Activated CD4-positive, alpha-beta memory T cell treated with anti-CD3 and anti-CD28 coated beads for 36 hours (primary cell): ENCODE results near the gene KCNQ1OT1. TPM values are rescaled to one million over a fixed set of nuclear protein-coding genes. Genes with fewer than 3 reads are reported as not detected.

Experiments
- CTCF ChIA-PET: fragments of 350-600 bp; sonication (Branson Sonifier 250); formaldehyde crosslinking; loops from one replicate; lab custom pipeline; 2021; ENCODE audit warnings: antibody characterized with exemption, inconsistent platforms; lab: Charles Lee
- POLR2A ChIA-PET: fragments of 350-600 bp; sonication (Branson Sonifier 250); formaldehyde crosslinking; loops from one replicate; lab custom pipeline; 2021; ENCODE audit warnings: antibody characterized with exemption; lab: Charles Lee
- DNase-seq: peaks from one replicate; pipeline ENCODE4 v3.0.0-alpha.2; 2020
- H3K27ac Mint-ChIP-seq: one replicate; pipeline ENCODE4 v1.8.0; 2021; ENCODE audit warnings: mixed read lengths
- H3K27me3 Mint-ChIP-seq: one replicate; pipeline ENCODE4 v1.8.0; 2021; ENCODE audit warnings: mixed read lengths
- H3K36me3 Mint-ChIP-seq: one replicate; pipeline ENCODE4 v1.8.0; 2021; ENCODE audit warnings: mixed read lengths
- H3K4me1 Mint-ChIP-seq: one replicate; pipeline ENCODE4 v1.8.0; 2021; ENCODE audit warnings: low read depth, mixed read lengths
- H3K4me3 Mint-ChIP-seq: one replicate; pipeline ENCODE4 v1.8.0; 2021; ENCODE audit warnings: mild to moderate bottlenecking, mixed read lengths
- H3K9me3 Mint-ChIP-seq: one replicate; pipeline ENCODE4 v1.8.0; 2021; ENCODE audit warnings: mixed read lengths
- intact Hi-C: fragments of 100-400 bp; cut with micrococcal nuclease; formaldehyde crosslinking; loops from one replicate; pipeline ENCODE4 v1.15.1; 2023
- total RNA-seq, 2 experiments: library from RNA; stranded (reverse); gene quantifications; one replicate each; pipeline ENCODE4 v1.2.3, GENCODE V29; 2021

The KCNQ1OT1 gene
- total RNA-seq, 2 experiments from 2014 or later: 0.19 TPM

DNA sequence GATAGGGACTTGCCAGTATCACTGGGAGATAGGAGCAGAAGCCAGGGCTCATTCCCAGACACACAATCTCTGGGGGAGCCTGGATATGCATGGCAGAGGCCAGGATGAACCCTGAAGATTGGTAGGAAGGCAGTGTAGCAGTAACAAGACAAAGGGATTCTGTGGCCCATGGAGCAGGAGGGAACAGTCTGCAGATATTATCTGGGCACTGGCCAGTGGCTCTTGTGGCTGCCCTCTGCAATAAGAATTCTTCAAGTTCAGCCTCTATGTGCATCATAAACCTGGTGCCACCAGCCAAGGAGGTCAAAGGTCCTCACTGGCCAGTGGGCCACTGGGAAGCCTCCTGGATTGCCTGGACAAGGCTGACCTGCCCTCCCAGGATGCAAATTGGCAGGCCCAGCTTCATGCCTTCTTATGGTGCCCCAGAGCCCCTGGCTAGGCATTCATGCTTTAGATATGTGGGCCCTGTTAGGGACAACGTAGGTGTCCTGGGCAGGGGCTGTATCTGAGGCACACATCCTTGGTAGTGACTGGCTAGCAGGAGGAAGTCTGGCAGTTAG is 29.2 kb downstream of the KCNQ1OT1 start:
- Mint-ChIP-seq H3K36me3 (no peaks in the 10 kb centered on the region), H3K4me1 (no peaks in the 10 kb centered on the region), H3K27me3 (no peaks in the 10 kb centered on the region), H3K27ac (no peak overlapping the region), H3K4me3 (no peak overlapping the region), H3K9me3 (no peaks in the 10 kb centered on the region)
- ChIA-PET POLR2A (no interaction called here), CTCF (no interaction called here)
- intact Hi-C loops: no loop called here
- peak; percentile 1 for DNase-seq

DNA sequence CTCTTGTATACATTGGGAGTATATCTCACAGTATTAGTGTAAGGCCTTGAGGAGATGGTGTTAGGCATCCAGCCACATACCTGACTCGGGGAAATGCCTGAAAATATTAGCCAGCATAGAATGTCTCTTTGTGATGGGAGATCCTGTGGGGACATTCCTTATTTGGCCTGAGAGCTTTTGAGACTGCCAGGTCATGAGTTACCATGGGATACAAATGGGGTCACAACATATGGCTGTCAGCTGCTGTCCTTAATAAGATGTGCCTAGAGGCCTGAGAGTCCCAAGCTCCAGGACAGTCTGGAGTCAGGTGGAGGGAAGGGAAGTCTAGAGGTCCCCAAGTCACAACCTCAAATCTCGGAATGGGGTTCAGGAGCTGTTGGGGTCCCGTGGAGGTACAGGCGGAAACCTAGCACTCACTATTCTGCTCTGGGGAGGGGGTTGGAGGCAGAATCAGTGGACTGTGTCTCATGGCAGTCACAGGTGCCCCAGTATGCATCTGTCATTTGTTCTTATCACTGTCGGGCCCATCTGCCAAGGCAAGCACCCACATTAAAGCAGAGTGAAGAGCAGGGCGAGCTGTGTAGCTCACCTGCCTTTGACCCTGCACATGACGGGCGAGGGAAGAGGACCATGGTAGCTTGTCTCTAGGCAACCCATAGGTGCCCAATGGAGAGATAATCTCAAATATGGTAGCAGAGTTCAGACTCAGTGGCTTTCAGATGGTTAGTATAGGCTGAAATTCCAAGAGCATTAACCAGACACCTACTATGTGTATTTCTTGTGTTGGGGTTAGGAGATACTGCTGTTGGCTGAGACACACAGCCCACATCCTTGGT is 29.9 kb downstream of the KCNQ1OT1 start:
- ChIA-PET CTCF (no interaction called here), POLR2A (no interaction called here)
- no peaks in the 10 kb centered on the region for H3K9me3 Mint-ChIP-seq
- intact Hi-C loops: no loop called here
- H3K4me1 Mint-ChIP-seq: no peaks in the 10 kb centered on the region
- H3K27me3 Mint-ChIP-seq: no peaks in the 10 kb centered on the region
- DNase-seq: peak; percentile 2
- no peak overlapping the region for H3K27ac Mint-ChIP-seq
- H3K4me3 Mint-ChIP-seq: no peak overlapping the region
- no peaks in the 10 kb centered on the region for H3K36me3 Mint-ChIP-seq

DNA sequence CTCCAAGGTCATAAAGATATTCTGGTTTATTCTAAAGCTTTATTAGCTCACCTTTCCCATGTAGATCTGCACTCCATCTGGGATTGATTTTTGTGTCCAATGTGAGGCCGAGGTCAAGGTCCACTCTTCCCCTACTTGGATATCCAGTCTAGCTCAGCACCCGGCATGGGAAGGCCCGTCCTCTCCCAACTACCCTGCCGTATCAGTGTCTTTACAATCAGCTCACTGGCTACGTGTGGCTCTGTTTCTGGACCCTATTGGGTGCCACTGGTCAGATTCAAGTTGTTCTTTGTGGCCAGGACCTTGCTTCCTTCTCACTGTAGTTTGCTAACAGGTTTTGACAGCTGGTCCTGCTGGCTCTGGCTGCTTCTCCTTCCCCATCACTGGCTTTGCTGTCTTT is 30.9 kb downstream of the KCNQ1OT1 start:
- Mint-ChIP-seq H3K27ac (no peak overlapping the region), H3K9me3 (no peaks in the 10 kb centered on the region), H3K4me3 (no peak overlapping the region), H3K4me1 (no peaks in the 10 kb centered on the region), H3K36me3 (no peaks in the 10 kb centered on the region), H3K27me3 (no peaks in the 10 kb centered on the region)
- peak; percentile 1 for DNase-seq
- ChIA-PET CTCF (no interaction called here), POLR2A (no interaction called here)
- intact Hi-C loops: no loop called here

DNA sequence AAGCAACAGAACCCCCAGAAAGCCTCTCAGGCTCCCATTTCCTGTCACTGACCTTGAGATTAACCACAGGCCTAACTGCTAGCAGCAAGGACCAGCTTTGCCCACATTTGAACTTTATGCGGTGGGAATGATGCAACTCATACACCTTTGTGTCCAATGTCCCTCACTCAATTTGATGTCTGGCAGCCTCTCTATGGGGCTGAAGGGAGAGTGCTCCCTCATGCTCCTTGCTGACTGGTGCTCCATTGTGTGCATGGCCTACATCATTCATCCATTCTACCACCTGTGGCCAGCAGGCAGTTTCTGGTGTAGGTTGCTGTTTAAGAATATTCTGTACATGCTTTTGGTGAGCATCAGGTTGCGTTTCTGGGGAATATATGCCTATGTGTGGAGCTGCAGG is 31.9 kb downstream of the KCNQ1OT1 start:
- Mint-ChIP-seq H3K27me3 (no peaks in the 10 kb centered on the region), H3K27ac (no peak overlapping the region), H3K4me1 (no peaks in the 10 kb centered on the region), H3K36me3 (no peaks in the 10 kb centered on the region), H3K4me3 (no peak overlapping the region), H3K9me3 (no peaks in the 10 kb centered on the region)
- POLR2A ChIA-PET: no interaction called here
- CTCF ChIA-PET: no interaction called here
- intact Hi-C loops: no loop called here
- peak; percentile 3 for DNase-seq

DNA sequence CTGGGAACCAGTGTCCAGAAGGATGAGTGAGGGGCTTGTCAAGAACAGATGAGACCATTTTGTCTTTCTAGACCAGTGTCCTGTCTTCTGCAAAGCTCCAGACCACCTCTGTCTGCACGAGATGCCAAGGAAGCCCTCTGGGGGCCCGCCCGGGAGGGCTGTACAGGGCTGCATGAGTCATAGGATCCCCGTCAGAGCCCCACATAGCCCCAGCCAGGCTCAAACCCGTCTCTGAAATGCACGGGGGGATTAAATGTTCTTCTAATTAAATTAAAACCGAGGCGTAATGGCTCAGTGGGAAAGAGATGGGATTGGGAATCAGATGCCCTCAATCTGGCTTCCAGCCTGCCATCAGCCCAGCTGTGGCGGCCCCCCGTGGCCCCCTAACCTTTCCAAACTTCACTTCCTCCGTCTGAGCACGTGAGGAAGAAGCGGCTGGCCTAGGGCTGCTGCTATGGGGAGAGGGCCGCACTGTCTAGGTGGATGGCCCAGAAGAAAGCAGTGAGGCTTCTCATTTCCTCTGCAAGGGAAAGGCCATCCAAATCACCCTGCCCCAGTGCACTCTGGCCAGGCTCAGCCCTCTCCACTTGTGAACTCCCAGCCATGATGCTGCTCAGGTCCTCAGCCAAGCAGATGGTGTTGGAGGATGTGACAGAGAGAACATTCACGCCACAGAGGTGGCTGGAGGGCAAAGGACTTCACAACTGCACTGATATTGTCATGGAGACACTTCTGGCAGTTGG is 32.8 kb downstream of the KCNQ1OT1 start:
- Mint-ChIP-seq H3K9me3 (no peaks in the 10 kb centered on the region), H3K27ac (no peak overlapping the region), H3K4me1 (no peaks in the 10 kb centered on the region), H3K27me3 (no peaks in the 10 kb centered on the region), H3K36me3 (no peaks in the 10 kb centered on the region), H3K4me3 (no peak overlapping the region)
- CTCF ChIA-PET: interaction anchor here (1.4 kb wide), 1 partner anchor 134 kb away, joined by 4 read pairs; no protein-coding TSS in a partner anchor
- POLR2A ChIA-PET: no interaction called here
- intact Hi-C loops: no loop called here
- DNase-seq: peak; percentile 0

DNA sequence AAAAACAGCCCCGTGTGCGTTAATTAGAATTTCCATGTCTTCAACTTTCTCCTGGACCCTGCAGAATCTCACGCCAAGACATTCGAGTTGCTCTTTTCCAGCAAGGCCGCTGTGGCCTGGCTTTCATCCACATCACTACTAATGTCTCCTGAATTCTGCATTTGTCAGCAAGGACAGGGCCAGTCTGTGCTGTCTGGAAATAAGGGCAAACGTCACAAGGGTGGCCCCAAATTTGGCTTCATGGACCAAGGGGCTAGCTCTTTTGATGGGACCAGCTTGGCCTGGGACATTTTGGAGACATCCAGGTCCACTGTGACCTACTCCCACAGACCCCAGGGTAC is 33.4 kb downstream of the KCNQ1OT1 start:
- ChIA-PET CTCF (interaction anchor here (1.4 kb wide), 1 partner anchor 133 kb away, joined by 4 read pairs; no protein-coding TSS in a partner anchor), POLR2A (no interaction called here)
- DNase-seq: peak; percentile 3
- Mint-ChIP-seq H3K36me3 (no peaks in the 10 kb centered on the region), H3K9me3 (no peaks in the 10 kb centered on the region), H3K27me3 (no peaks in the 10 kb centered on the region), H3K4me3 (no peak overlapping the region), H3K4me1 (no peaks in the 10 kb centered on the region), H3K27ac (no peak overlapping the region)
- intact Hi-C loops: no loop called here

DNA sequence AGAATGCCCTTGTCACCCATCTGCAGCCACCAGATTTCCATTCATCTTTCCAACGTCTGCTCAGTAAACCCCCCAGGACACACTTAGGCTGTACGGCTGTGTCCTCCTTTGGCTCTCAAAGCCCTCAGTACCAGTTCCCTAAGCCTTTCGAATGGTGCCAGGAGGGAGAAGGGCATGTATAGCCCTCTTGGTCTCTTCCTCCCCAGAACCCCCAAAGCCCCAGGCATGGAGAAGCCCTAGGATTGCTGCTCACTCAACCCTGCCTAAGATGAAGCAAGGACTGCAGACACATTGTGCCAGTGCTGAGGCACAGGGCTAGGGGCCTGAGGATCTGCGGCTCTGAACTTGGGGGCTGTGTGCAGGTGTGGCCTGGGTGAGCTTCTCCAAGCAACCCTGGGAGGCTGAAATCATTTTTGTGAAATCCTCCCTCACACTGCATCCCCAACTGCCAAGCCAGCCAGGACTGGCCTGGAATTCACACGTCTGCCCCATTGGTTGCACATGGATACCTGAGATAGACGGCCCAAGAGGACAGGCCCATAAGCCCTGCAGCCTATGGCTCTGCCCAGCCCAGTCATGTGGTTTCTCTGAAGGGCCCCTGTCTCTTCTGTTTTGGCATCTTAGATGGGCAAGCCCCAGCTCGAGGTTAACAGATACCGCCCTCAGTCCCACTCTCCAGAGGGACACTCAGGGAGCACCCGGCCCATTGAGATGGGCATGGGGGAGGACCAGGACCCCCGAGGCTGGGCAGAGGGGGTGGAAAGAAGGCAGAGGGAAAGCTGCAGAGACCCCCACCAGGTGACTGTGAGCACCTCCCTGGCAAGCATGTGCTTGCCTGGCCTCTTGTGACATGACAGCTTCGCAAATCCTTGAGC is 34.0 kb downstream of the KCNQ1OT1 start:
- Mint-ChIP-seq H3K36me3 (peaks cover 5% of the 10 kb centered on the region), H3K4me1 (no peaks in the 10 kb centered on the region), H3K27ac (no peak overlapping the region), H3K4me3 (no peak overlapping the region), H3K9me3 (no peaks in the 10 kb centered on the region), H3K27me3 (no peaks in the 10 kb centered on the region)
- peak; percentile 2 for DNase-seq
- POLR2A ChIA-PET: no interaction called here
- CTCF ChIA-PET: interaction anchor here (1.4 kb wide), 1 partner anchor 133 kb away, joined by 4 read pairs; no protein-coding TSS in a partner anchor
- intact Hi-C loops: no loop called here

DNA sequence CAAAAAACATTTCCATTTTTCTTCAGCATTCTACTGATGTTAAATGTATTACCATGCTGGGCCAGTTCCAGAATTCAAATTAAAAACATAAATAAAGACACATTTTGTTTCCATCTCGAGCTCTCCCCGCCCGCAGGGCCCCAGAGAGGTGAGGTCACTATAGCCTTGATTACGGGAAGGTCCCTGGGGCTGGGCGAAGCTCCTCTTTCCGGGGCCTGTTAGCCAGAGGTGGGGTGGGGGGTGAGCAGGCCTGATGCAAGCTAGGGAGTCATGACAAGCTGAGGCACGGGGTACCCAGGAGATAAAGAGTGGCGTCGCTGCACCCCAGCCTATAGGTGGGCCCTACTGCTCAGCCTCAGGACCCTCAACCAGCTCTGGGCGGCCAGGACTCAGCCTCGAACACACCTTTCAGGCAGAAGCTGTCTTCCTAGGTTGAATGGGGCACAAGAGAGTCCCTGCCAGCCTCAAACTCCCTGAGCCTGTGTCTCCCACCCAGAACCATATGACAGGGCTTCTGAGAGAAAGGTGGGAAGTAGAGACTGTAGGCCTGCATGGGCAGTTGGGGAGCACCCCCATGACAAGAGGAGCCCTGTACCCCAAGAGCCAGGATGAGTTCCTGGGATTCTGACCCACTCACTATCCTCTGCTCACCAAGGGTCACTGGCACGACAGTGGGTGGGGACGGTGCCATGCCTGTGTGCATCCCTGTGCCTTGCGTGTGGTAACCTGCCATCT is 34.8 kb downstream of the KCNQ1OT1 start:
- CTCF ChIA-PET: interaction anchor here (0.6 kb wide), 1 partner anchor 176 kb away, joined by 3 read pairs; no protein-coding TSS in a partner anchor
- DNase-seq: peak; percentile 6
- Mint-ChIP-seq H3K36me3 (peaks cover 10% of the 10 kb centered on the region), H3K9me3 (peaks cover 4% of the 10 kb centered on the region), H3K4me3 (no peak overlapping the region), H3K27me3 (no peaks in the 10 kb centered on the region), H3K27ac (no peak overlapping the region), H3K4me1 (no peaks in the 10 kb centered on the region)
- POLR2A ChIA-PET: no interaction called here
- intact Hi-C loops: no loop called here

DNA sequence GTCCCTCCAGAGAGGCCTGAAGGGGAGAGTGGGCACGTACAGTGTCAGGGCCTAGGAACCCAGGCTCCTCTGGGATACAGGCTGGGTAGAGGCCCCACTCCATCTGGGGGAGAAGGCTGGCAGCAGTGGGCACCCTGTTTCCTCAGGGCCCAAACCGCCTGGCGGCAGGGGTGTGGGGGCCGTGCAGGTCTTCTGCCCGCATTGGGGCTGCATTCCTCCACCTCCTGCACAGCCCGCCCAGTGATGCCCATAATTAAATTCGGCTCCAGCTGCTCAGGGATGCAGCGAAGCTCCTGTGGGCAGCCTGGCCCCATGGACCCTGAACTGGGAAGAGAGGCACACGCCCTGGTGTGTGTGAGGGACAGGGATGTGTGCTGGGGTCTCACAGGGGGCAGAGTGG is 35.4 kb downstream of the KCNQ1OT1 start:
- DNase-seq: peak; percentile 3
- Mint-ChIP-seq H3K36me3 (peaks cover 12% of the 10 kb centered on the region), H3K27me3 (no peaks in the 10 kb centered on the region), H3K4me3 (no peak overlapping the region), H3K9me3 (peaks cover 5% of the 10 kb centered on the region), H3K4me1 (no peaks in the 10 kb centered on the region), H3K27ac (no peak overlapping the region)
- CTCF ChIA-PET: interaction anchor here (0.6 kb wide), 1 partner anchor 176 kb away, joined by 3 read pairs; no protein-coding TSS in a partner anchor
- intact Hi-C loops: no loop called here
- POLR2A ChIA-PET: no interaction called here

DNA sequence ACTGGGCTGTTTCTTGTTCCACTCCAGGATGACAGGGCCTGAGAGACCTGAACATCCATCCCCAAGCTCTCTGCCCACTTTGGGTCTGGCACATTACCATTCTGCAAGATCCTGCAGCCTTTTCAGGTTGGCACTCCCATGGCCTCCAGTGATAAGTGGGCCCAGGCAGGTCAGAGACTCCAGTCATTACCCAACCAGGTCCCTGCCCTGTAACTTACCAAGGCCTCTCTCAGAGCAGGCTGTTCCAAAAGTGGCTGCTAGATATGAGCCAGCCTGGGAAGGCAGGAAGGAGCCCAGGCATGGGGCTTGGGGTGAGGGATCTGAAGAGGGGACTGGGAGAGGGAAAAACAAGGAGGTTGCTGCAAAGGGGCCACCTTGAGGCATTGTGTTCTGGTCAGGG is 35.9 kb downstream of the KCNQ1OT1 start:
- Mint-ChIP-seq H3K36me3 (peaks cover 16% of the 10 kb centered on the region), H3K9me3 (peaks cover 10% of the 10 kb centered on the region), H3K4me1 (no peaks in the 10 kb centered on the region), H3K27ac (no peak overlapping the region), H3K4me3 (no peak overlapping the region), H3K27me3 (no peaks in the 10 kb centered on the region)
- intact Hi-C loops: no loop called here
- POLR2A ChIA-PET: no interaction called here
- CTCF ChIA-PET: no interaction called here
- DNase-seq: peak; percentile 3

DNA sequence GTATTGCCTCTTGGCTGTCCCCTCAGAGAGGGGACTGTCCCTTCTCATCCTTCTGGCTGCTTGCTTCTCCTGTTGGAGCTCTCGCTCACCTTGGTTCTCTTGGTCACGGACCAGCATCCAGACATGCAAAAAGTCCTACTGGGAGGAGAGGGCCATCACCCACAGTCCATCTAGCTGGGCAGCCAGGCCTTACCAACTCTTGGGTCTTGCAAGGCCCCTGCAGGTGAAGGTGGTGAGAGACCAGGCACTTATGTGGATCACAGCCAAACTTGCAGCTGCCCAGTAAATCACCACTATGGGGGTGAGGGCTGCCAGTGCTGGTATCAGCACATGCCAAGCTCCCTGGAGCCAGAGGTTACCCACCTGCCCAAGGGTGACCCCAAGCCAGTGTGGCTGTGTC is 36.3 kb downstream of the KCNQ1OT1 start:
- no peak overlapping the region for H3K4me3 Mint-ChIP-seq
- H3K4me1 Mint-ChIP-seq: no peaks in the 10 kb centered on the region
- ChIA-PET POLR2A (no interaction called here), CTCF (no interaction called here)
- peaks cover 20% of the 10 kb centered on the region for H3K36me3 Mint-ChIP-seq
- DNase-seq: peak; percentile 7
- H3K27me3 Mint-ChIP-seq: no peaks in the 10 kb centered on the region
- intact Hi-C loops: no loop called here
- no peak overlapping the region for H3K27ac Mint-ChIP-seq
- peaks cover 10% of the 10 kb centered on the region for H3K9me3 Mint-ChIP-seq
